WI38 (cell line): ENCODE results near the gene SIRPG.

Experiments used
- H3K4me3 ChIP-seq: 2 replicates; pipeline ENCODE4 v1.5.1; 2011; ENCODE audit warnings: low read depth, mild to moderate bottlenecking, control low read depth, low read length
- CTCF ChIP-seq: IDR thresholded peaks from 2 replicates; pipeline ENCODE4 v1.5.1; 2012; ENCODE audit warnings: low read depth, mild to moderate bottlenecking, control low read depth, low read length

The SIRPG gene

GRCh38 chr20:1626528-1627199 lies 30.9 kb downstream of the SIRPG start:
- no peak for TF ChIP-seq CTCF
- no peak overlapping the region for H3K4me3 ChIP-seq

- no peak overlapping the region for H3K4me3 ChIP-seq
- no peak for TF ChIP-seq CTCF
Observed at GRCh38 chr20:1625083-1625690, 32.4 kb downstream of the SIRPG start.

- no peak overlapping the region for H3K4me3 ChIP-seq
- no peak for TF ChIP-seq CTCF
Observed at GRCh38 chr20:1623501-1624205, 33.9 kb downstream of the SIRPG start.

- no peak for TF ChIP-seq CTCF
- no peak overlapping the region for H3K4me3 ChIP-seq
Observed at GRCh38 chr20:1622450-1622849, 35.1 kb downstream of the SIRPG start.

- TF ChIP-seq CTCF: no peak
- H3K4me3 ChIP-seq: no peak overlapping the region
Observed at GRCh38 chr20:1621316-1621715, 36.3 kb downstream of the SIRPG start.

GRCh38 chr20:1619861-1620444 lies 37.6 kb downstream of the SIRPG start, which contains the start of gene SIRPB1:
SIRPB1 (minus strand) TSS chr20:1620009; CDS start chr20:1619944, 65 bp downstream.
- no peak for TF ChIP-seq CTCF
- H3K4me3 ChIP-seq: no peak within 1 kb of the TSS
